ENCODE measurements around the gene PMPCA.
A peak's percentile ranks its signal among the peaks of the same experiment; 100 is the strongest.

Gene PMPCA, protein sequence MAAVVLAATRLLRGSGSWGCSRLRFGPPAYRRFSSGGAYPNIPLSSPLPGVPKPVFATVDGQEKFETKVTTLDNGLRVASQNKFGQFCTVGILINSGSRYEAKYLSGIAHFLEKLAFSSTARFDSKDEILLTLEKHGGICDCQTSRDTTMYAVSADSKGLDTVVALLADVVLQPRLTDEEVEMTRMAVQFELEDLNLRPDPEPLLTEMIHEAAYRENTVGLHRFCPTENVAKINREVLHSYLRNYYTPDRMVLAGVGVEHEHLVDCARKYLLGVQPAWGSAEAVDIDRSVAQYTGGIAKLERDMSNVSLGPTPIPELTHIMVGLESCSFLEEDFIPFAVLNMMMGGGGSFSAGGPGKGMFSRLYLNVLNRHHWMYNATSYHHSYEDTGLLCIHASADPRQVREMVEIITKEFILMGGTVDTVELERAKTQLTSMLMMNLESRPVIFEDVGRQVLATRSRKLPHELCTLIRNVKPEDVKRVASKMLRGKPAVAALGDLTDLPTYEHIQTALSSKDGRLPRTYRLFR

DNA sequence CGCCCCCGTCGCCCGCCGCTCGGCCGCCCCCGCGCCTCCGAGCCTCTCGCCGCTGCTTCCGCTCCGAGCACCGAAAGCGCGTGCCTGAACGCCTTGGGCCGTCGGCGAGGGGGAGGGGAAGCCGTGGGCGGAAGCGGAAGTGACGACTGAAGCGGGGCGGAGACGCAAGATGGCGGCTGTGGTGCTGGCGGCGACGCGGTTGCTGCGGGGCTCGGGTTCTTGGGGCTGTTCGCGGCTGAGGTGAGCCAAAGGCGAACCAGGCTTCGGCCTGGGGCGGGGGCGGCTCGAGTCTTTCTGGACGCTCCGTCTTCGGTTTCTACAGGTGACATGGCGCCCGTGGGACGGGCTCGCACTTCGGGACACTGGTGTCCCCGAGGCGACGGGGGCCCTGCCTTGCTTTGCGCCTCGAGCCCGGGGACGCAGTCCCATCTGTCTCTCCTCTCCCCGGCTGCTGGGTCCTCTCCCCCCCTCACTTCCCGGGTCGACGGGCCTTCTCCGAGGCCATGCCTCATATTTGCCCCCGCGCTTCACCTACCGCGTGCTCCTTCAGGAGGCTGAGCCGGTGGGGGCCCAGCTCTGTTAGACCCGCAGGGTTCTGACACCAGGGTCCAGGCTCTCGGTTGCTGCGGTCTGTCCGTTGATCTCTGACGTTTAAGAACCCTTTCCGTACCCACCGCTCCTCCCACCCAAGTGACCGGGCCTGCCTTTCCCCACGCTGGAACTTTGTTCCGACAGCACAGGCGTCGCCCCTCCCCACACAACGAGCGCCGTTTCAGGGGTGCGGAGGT lies at the start of gene PMPCA, which contains the start of gene ENTR1:
Gene PMPCA, plus strand, starts transcription at position 159 of the 788 bp plus-strand sequence. Its CDS starts 11 bp downstream, at position 170.
Gene ENTR1, minus strand, starts transcription at position 115 of the 788 bp plus-strand sequence. CDS start 217 bp downstream, outside the sequence.
- DNase-seq, result peak; percentile 84

DNA sequence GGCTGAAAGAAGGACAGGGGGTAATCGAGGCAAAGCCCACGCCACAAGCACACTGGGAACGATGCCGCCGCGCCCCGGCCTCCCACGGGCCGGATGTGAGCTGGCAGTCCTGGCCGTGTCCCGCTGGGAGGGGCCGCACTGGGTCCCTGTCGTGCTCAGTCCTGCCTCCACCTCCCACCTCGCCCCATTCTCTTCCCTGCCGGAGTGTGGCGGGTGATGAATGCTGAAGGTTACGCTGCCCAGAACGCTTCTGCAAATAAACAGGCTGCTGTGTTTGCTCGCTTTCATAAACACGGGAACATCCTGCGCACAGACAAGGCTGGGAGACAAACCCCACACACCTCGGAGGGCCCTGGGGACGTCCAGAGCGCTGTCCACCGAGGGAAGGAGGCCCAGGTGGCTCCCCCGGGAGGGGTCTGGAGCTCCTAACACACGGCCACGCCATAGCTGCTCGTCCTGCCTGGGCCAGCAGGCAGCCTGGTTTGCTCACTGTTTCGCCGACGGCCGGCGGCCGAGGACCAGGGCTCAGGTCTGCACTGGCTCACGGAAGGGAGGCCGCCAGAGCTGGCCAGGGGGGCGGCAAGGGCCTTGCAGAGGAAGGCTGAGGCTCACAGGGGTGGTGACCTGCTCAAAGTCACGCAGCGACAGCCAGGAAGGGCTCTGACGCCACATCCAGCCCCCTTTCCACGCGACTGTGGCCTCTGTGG lies 49.3 kb upstream of the PMPCA start:
- no peak for DNase-seq

DNA sequence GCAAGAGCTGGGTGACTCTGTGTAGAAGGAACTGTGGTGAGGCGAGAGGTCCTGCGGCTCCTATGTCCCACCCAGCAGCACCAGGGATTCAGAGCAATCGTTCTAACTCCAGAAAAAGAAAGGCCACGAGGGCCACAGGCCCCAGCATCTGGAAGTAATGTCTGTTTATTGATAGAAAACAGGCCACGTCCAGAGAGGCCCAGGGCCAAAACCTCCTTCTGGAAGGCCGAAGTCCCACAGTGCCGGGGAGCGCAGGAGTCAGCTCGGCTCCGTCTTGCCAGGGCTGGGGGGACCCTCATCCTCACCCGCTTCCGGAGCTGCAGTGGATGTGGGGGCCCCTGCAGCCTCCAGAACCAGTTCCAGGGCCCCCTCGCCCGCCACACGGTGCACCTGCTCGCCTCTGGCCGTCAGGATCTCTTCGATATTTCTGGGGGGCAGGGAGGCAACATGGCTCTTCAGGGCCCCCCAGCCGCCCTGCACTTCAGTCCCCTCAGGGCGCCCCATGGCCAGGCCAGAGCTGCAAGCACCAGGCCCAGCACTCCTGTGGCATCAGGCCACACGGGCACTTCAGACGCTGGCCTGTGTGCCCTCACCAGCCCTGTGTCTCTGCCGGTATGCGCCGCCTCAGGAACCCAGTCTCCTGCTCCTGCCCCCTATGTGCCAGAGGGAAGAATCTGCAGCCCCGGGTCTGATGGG lies 48.6 kb upstream of the PMPCA start:
- DNase-seq, result no peak

DNA sequence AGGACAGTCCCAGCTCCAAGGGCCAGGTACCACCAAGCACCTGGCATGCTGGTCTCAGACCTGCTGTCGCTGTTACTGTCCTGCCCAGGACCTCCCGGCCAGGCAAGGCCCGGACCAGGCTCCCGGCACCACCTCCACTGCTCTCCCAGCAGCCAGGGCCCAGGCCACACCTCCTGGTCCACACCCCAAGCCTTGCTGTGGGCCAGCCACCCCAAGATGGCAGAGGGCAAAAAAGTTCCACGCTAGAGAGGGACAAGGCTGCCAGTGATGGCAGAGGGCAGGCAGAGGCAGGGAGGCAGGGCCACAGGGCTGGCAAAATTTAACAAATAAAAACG lies 48.0 kb upstream of the PMPCA start:
- DNase-seq, result no peak

DNA sequence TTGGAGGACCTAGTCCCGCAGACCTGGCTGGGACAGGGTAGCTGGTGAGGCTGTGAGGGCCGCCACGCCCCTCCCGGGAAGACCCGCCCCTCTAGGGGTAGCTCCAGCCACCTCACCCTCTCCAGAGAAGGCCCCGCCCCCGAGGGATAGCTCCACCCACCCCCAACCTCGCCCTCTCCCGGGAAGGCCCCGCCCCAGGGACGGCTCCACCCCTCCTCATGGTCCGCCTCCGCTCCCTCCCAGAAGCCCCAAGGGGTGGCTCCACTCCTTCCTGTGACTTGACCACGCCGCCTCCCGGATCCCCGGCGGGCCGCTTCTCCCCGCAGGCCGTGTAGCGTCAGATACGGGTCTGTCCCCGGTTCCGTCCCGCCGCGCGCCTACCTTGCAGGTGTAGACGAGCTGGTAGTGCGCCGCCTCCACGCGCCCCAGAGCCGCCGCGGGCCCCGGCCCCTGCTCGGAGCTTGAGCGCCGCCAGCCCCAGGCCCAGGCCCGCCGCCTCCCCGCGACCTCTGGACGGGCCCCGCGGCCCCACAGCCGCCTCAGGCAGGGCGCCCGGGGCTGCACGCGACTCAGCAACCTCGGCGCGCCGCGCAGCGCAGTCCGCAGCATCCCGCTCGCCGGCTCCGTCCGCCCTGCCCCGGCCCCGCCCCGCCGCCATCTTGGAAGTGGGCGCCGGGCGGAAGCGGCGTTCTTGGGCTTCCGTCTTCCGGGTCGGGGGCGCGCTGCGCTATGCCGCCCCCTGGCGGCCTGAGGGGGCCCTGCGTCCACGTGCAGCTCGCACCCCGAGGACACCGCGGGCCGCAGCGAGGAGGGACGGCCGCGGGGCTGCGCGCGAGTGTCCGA lies 47.1 kb upstream of the PMPCA start, which contains the start of gene DNLZ:
Gene DNLZ, minus strand, starts transcription at position 639 of the 843 bp plus-strand sequence. Its CDS starts 30 bp downstream, at position 609.
- peak; percentile 91 for DNase-seq

DNA sequence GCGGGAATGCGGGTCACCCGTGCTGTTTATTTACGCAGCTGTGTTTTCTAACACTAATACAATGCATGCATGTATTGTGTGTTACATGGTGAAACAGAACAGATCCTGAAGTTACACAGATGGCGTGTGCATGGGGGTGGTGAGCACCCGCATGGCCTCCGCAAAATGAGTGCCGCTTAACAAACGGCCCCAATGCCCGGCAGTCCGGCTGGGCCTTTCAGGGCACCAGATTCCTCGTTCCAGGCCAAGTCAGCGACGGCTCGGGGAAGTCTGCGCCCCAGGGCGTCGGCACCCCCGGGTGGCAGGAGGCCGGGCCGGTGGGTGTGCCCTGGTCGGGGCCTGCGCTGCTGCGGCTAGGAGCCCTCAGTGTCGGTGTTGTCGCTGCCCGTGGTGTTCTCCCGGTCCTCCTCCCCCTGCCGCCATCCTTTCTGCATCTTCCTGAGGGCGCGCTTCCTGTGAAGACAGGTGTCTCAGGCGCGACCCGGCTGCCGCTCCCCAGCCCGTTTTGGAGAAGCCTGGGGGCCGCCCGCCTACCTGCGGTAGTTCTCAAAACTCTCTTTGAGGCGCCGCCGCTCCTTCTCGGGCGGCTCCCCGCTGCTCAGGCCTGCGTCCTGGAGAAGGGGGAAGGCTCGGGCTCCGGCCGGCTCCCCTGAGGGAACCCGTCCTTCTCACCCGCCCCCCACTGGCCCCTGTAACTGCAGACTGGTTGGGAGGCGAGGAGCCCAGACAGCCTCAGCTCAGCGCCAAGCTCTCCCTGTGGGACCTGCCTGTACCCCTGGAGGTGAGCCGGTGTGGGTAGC lies 46.3 kb upstream of the PMPCA start:
- DNase-seq, result no peak

DNA sequence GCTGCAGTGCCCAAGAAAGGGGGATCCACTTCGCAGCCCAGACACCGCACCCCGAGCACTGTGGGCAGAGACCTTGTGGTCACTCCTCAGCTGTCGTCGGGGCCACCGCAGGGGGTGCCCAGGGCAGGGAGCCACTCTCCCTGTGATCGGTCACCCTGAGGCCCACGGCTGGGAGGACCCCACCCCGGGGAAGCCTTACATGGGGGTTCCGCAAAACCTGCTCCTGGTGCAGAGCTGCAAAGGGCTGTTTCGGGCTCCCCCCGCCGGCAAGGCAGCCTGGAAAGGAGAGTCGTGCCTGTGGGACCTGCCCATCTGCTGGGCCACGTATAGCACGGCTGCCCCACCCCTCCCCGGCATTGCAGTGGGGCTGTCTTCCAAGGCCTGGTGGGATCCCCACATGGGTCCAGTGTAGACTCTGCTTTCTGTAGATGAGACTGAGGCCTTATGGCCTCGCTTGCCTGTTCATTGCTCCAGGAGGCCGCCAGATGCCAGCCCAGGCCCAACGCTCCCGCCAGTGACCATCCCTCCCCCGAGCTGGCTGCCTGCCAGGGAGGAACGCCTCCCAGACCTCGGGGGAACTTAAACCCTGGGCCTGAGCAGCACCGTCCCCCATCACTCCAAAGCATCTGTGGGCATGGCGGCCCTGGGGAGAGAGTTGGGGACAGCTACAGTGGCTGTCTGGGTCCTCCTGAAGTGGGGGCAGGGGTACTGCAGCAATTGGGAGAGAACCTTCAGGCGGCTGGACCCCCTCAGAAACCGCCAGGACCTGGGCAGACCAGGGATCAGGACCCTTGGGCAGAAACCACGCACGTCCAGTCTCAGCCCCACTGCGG lies 45.3 kb upstream of the PMPCA start:
- no peak for DNase-seq

DNA sequence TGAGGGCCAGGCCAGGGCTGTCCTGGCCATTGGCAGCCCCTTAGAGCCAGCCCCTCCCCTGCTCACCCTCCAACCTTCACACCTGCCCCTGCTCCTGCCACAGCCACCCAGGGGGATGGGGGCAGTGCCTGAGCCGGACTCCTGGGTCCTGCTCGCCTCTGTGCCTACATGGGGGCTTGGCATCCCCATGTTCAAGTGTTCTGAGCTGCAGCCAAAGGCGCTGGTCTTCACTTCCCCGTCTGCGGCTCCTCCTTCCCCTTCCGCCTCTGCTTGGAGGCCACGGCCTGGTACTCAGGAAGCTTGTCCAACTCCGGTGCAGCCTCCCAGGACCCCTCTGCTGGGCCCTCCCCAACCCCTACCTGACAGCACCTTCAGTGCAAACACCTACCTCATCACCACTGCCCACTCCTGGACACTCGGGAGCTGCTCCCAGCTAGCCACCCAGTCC lies 44.7 kb upstream of the PMPCA start:
- no peak for DNase-seq

DNA sequence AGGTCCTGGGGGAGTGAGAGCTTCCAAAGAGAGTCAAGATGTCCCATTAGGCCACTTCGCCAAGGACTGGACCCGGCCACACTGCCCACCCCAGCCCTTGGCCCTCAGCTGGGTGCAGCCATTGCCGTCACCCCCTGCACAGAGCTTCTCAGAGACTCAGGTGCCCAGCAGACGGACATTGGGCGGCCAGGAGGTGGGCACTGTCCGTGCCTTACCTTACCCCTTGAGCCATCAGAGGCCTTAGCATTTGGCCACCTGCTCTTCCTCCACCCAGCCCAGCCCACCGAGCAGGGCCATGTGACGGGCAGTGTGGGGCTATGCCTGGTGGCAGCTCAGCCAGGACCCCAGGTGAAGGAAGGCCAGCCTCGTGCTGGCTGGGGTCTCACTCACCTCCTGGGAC lies 43.6 kb upstream of the PMPCA start:
- no peak for DNase-seq

DNA sequence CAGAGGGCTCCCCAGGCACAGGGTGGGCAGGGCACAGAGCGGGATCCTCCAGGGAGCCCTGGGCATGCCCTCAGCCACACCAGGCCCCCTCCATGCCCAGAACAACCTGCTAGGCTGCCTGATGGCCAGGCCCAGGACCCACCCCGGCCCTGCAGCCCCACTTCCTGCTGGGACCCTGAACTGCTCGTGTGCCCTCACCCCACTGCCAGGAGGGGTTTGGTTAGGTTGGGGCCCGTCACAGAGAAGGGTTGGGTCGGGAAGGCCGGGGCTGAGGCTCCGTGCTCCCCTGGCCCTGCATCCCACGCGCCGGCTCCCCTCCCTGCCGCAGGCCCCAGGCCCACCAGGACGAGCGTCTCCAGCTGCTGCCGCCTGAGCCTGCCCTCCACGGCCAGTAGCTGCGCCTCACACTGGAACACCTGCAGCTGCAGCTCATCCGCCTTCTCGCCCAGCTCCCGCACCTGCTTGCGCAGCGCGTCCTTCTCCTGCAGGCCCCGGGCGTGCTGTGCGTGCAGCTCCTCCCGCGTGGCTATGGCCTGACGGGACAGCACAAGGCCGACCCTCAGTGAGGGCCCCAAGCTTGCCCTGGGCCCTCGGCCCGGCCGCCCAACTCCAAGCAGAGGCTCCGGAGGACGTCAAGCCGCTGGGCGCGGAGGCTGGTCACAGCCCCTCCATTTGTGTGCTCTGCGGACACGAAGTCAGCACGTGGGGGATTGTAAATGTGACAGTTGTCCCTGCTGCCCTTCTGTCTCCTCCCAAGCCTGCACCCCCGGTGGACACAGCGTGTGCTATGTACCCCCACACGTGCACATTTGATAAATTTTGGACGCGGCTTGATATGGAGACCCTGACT lies 42.9 kb upstream of the PMPCA start:
- DNase-seq, result no peak

DNA sequence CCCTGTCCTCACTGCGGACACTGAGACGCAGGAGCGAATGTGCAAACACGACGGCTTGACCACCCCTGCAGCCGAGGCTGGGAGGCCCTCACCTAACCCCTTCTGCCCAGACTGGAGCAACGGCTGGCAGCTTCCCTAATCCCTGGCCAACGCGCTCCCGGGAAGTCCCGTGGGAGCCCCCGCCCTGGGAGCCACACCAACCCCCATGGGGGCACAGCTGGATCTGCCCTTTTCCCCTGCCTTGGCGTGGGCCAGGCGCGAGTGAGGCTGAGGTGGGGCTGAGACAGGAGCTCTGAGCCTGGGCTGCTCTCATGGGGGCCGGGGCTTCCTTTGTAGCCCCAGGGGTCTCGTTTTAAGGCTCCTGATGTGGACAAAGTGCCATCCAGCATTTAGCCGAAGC lies 42.3 kb upstream of the PMPCA start:
- no peak for DNase-seq

DNA sequence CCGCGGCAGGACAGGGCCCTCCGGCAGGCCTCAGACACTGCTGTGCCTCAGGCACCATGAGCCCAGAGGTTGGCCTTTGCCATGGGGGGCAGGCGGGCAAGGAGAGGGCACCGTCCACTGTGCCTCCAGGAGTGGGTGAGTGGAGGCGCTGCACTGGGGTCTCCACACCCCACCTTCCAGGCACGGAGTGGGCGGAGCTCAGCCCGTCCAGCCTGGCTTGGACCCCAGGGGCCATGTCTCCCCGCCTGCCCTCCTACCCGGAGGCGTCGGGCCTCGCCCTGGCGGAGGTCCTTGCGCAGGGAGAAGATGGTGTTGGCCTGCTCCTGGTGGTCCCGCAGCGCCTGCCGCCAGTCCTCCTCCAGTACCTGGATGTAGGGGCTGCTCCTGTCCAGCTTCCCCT lies 40.4 kb upstream of the PMPCA start:
- DNase-seq, result no peak

DNA sequence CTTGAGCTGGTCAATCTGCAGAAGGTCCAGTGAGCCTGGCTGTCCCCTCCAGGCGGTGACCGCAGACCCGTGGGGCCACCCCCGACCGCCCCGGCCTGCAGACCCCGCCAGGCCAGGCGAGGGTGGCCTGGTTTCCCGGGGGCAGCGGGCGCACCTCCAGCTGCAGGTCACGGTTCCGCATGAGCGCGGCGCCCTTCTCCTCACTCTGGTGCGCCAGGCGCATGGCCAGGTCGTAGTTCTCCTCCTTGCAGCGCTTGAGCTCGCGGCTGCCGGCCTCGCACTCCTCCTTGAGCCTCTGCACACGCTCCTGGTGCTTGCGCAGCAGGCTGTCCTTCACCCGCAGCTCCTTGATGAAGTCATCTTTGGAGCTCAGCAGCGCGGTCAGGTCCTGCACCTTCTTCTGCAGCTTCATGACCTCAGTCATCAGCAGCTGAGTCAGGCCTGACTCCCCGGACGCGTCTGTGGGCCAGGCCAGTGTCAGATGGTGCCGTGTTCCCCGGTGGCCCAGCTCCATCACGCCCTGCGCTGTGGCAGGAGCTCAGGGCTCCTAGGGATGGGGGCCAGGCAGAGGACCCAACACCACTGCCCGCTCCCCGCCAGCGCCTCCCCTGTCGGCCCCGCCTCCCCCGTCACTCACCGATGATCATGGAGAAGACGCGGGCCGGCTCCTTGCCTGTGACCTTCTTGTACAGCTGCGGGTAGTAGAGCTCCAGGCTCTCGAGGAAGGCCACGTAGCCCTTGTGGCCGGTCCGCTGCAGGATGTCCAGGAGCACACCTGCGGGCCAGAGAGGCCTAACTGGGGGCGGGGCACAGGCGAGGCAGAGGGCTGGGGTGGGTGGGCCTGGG lies 39.5 kb upstream of the PMPCA start:
- DNase-seq, result no peak

DNA sequence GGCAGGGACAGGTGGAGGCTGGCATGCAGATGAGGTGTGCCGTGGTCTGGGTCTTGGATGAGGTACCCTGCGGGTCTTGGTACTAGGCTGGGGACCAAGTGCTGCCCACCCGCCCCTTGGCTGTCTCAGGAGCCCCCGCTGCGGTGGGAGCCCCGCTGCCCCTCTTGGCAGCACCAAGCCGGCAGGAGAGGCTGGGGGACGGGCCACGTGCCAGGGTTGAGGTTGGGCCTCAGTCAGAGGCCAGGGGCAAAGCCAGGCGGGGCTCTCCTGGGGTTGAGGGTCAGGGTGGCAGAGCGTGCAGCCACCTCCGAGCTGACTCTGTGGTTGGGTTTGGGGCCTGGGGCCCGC lies 39.0 kb upstream of the PMPCA start:
- no peak for DNase-seq

DNA sequence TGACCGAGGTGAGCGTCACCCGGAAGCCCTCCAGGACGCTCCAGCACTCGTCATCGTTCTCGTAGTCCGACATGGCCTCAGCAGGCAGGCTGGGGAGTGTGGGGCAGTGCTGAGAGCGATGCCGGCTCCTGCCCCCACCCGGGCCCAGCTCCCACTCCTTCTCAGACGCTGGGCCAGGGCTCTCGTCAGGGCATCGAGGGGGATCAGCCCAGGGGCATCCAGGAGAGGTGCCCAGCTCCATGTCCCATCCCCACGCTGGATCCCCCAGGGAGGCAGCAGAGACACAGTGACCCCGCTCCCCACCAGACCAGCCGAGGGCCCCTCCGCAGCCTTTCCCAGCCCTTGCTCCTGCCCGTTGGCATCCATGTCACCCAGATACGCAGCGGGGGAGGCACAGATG lies 38.5 kb upstream of the PMPCA start:
- no peak for DNase-seq

DNA sequence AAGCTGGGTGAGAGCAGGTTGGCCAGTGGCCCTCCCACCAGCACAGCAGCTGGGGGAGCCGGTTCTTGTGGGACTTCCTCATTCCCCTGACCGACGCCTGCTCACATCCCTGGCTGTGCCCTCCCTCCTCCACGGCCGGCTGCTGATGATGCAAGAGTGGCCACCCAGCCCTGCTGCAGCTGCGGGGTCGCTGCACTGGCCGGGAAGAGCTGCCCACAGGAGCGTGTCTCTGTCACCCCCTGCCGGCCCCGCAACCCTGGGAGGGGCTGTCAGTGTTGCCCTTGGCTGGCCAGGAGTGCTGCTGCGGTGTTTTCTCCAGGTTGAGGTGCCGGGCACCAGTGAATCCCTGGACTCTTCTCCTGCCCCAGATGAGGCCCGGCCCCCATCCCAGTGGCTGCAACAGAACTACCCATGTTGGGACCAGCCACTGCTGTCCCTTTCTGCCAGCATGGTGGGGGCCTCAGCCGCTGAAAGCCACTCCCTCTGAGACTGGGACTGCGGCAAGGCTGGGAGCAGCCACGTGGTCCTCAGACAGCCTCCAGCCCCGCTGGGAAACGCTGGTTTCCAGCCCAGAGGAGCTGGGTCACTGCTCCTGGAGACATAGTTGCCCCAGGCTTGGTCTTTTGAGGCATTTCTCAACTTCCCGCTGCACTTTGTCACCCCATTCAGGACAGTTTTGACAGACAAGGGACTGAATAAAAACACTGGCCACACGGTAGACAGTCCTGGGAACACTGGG lies 37.7 kb upstream of the PMPCA start:
- peak; percentile 78 for DNase-seq
